MG63 (cell line): ENCODE measurements around the gene PAPPA. TPM values are rescaled to one million over a fixed set of nuclear protein-coding genes. Genes with fewer than 3 reads are reported as not detected.
A peak's percentile ranks its signal among the peaks of the same experiment; 100 is the strongest.

Experiments
- DNase-seq: peaks from one replicate; pipeline ENCODE4 v3.0.0-alpha.2; 2020
- H3K27me3 ChIP-seq: fragments of 250-450 bp; sonication (Bioruptor Pico); 2 replicates; pipeline ENCODE4 v1.5.1; 2020; ENCODE audit warnings: mild to moderate bottlenecking, moderate library complexity
- H3K36me3 ChIP-seq: fragments of 250-450 bp; sonication (Bioruptor Pico); 2 replicates; pipeline ENCODE4 v1.5.1; 2020; ENCODE audit warnings: mild to moderate bottlenecking, moderate library complexity
- H3K4me3 ChIP-seq: fragments of 250-450 bp; sonication (Bioruptor Pico); 2 replicates; pipeline ENCODE4 v1.5.1; 2020; ENCODE audit warnings: mild to moderate bottlenecking, moderate library complexity
- H3K9me3 ChIP-seq: fragments of 250-450 bp; sonication (Bioruptor Pico); 2 replicates; pipeline ENCODE4 v1.5.1; 2020; ENCODE audit warnings: mild to moderate bottlenecking, moderate library complexity
- total RNA-seq: library from RNA; depleted of rRNA; stranded (reverse); fragments of >200 nt; shearing (Covaris generic); gene quantifications from 2 replicates; pipeline ENCODE4 v1.2.3, GENCODE V29; 2014; ENCODE audit warnings: low replicate concordance; rRNA removed

Gene PAPPA, protein sequence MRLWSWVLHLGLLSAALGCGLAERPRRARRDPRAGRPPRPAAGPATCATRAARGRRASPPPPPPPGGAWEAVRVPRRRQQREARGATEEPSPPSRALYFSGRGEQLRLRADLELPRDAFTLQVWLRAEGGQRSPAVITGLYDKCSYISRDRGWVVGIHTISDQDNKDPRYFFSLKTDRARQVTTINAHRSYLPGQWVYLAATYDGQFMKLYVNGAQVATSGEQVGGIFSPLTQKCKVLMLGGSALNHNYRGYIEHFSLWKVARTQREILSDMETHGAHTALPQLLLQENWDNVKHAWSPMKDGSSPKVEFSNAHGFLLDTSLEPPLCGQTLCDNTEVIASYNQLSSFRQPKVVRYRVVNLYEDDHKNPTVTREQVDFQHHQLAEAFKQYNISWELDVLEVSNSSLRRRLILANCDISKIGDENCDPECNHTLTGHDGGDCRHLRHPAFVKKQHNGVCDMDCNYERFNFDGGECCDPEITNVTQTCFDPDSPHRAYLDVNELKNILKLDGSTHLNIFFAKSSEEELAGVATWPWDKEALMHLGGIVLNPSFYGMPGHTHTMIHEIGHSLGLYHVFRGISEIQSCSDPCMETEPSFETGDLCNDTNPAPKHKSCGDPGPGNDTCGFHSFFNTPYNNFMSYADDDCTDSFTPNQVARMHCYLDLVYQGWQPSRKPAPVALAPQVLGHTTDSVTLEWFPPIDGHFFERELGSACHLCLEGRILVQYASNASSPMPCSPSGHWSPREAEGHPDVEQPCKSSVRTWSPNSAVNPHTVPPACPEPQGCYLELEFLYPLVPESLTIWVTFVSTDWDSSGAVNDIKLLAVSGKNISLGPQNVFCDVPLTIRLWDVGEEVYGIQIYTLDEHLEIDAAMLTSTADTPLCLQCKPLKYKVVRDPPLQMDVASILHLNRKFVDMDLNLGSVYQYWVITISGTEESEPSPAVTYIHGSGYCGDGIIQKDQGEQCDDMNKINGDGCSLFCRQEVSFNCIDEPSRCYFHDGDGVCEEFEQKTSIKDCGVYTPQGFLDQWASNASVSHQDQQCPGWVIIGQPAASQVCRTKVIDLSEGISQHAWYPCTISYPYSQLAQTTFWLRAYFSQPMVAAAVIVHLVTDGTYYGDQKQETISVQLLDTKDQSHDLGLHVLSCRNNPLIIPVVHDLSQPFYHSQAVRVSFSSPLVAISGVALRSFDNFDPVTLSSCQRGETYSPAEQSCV (N-terminal part only)
- total RNA-seq = 0.10 TPM in 1 of 2 replicates, not detected in the other

DNA sequence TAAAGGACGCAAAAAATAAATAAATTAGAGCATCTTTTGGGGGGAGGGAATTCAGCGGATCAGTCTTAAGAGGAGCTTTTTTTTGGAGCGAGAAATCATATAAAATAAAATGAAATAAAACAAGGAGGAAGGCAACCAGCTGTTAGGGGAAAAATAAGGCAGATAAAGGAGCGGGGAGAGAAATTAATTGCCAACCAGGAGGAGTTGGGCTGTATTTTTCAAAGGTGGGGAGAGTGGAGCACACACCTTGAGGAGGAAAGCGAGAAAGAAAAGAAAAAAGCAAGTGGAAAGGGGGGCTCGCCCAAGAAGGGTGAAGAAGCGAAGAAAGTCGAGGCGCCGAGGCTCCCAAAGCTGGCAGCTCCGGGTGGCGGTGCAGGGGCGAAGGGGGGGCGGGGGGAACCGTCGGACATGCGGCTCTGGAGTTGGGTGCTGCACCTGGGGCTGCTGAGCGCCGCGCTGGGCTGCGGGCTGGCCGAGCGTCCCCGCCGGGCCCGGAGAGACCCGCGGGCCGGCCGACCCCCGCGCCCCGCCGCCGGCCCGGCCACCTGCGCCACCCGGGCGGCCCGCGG lies at the start of gene PAPPA:
TSS of gene PAPPA (plus strand) at position 27 of the 569 bp plus-strand sequence. CDS start at position 409, 382 bp downstream.
- Histone ChIP-seq H3K27me3 (peaks cover 5% of the 10 kb centered on the region; the same call in 1 of the 2 replicates), H3K4me3 (peak within 1 kb of the TSS; percentile 41), H3K36me3 (no peaks in the 10 kb centered on the region), H3K9me3 (no peaks in the 10 kb centered on the region)
- peak; percentile 6 for DNase-seq

DNA sequence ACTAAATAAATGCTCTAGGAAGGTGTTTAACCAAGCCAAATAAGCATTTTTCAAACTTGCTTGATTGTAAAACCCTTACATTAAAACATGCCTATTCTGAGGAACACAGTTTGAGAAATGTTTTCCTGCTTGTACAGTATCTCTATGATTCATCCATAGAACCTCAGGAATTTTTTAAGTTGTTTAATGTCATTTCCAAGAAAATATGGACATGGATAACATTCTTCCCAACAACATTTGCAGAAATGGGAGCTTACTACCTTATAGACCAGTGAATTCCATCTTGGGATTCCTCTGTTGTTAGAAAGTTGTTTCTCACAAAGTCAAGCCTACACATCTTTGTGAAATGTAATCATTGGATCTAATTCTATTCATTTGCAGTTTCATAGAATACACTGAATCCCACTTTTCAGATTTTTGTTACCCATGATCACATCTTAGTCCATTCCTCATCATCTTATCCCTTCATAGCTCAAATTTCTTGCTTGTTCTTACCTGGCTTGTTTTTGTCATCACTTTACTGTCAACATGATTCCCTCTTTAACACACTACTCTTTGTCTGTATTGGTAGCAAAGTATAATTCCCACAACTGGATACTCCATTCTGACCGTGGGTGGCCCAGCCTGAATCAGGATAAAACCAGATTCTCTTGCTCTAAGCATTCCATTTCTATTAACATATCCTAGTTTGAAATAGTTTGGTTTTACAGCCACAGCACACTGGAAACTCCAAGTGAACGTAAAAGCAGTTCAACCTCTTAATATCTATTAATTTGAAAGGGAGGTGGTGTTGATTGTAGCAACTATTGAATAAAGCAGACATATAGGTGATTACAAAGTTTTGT lies 49.4 kb upstream of the PAPPA start:
- H3K36me3 ChIP-seq = no peaks in the 10 kb centered on the region

DNA sequence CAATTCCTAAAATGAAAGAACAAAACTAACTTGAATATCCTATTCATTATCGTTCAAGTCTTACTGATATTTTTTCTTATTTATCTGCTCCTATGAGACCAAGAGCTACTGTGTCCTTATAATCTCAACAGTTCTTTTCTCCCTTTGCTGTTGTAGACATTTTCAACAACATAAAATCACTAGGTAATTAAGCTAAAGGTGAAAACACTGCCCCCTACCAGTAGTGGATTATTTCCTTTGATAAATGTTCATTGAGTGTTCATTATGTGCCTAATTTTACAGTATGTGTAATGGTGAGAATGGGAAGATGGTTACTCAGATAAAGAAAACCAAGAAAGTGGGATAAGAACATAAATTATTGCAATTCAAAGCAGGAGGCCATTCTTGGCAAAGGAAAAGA lies 41.4 kb upstream of the PAPPA start:
- Histone ChIP-seq H3K36me3 (no peaks in the 10 kb centered on the region), H3K4me3 (no peak overlapping the region), H3K27me3 (no peaks in the 10 kb centered on the region), H3K9me3 (no peaks in the 10 kb centered on the region; the same call in 1 of the 2 replicates)
- no peak for DNase-seq

More for the DNA sequence above, 49.4 kb upstream of the PAPPA start:
- Histone ChIP-seq H3K27me3 (no peaks in the 10 kb centered on the region), H3K9me3 (no peaks in the 10 kb centered on the region; the same call in 1 of the 2 replicates), H3K4me3 (no peak overlapping the region)
- DNase-seq = no peak

DNA sequence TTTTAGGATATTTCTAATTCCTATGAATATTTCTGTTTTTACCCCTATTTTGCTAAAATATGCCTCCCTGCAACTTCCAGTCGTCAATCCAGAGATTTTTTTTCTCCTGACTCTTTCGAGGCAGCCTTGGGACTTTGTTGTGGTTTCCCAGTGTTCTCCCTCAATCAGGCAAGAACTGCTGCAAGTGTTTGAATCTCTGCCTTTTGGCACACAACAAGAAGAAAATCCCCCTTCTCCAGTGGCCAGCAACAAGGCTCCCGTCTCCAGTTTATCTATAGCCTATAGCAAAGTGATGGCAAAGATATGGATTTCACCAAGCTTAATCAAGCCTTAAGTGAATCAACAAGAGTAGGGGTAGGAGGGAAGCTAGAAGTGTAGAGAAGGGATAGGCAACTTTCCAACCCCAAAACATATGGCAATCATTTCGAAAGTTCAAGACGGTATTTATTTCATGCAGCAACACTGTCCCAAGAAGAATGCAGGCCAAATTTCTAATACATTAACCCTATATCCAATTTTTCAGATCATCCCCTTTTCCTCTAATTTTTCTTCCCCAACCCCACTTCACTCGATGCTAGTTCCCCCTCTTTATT lies 37.7 kb upstream of the PAPPA start:
- H3K36me3 ChIP-seq = no peaks in the 10 kb centered on the region
- no peaks in the 10 kb centered on the region for H3K27me3 ChIP-seq
- DNase-seq = no peak
- H3K9me3 ChIP-seq = no peaks in the 10 kb centered on the region; the same call in 1 of the 2 replicates
- no peak overlapping the region for H3K4me3 ChIP-seq

DNA sequence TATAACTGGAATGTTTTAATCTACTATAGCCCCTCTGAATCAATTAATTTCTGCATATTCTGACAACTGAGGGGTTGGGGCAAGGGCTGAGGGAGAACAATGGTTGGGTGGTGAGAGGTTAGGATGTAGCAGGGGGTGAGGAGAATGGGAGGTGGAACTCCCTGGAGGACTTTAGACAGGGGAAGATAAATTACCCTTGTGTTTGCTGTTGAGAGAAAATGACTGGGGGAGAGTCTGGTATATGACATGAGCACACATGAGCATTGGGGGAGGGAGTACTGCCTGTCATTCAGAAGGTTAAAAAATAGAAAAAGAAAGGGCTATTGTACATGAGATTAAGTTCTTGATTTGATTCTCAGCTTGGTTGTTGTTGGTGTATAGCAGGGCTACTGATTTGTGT lies 37.2 kb upstream of the PAPPA start:
- Histone ChIP-seq H3K4me3 (no peak overlapping the region), H3K27me3 (no peaks in the 10 kb centered on the region), H3K36me3 (no peaks in the 10 kb centered on the region), H3K9me3 (no peaks in the 10 kb centered on the region; the same call in 1 of the 2 replicates)
- no peak for DNase-seq

DNA sequence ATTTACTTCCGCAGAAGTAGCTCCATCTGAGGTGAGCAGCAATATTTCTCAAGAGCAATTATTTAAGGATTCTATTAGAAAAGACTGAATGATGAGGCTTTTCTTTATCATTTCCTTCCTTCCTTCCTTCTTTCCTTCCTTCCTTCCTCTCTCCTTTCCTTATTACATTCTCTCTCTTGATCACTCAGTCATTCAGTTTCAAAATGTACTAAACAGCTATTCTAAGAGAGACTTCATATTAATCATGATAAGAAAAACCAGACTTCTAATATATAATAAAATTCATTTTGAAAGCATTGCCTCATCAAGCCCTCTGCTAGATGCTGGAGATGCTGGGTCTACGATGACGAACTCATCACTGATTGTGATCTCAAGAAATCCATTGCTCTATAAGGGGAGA lies 30.4 kb upstream of the PAPPA start:
- H3K4me3 ChIP-seq = no peak overlapping the region
- no peaks in the 10 kb centered on the region; the same call in 1 of the 2 replicates for H3K9me3 ChIP-seq
- no peaks in the 10 kb centered on the region for H3K36me3 ChIP-seq
- DNase-seq = no peak
- H3K27me3 ChIP-seq = no peaks in the 10 kb centered on the region

DNA sequence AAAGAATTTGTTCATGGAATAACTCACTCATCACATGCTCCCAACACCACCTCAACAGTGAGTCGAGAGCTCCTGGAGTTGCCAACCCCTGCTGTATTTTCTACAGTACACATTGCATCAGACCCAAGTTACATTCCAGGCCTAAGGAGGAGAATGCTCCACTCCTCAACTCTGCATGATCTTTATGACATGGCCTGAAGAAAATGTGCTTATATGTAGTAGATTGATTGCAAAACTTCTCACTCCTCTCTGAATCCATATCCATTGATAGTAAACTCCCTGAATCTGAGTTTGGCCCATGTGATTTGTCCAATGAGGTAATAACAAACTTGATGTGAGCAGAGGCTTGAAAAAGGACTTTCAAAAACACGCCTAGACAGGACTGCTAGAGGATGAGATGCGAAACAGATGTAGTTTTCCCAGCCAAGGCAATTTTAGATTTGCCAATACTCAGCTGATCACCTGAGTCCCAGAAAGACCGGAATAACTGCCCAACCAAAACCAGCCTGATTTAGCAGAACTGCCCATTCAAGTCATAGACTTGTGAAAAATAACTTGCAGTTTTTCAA lies 29.0 kb upstream of the PAPPA start:
- Histone ChIP-seq H3K36me3 (no peaks in the 10 kb centered on the region), H3K4me3 (no peak overlapping the region), H3K9me3 (no peaks in the 10 kb centered on the region; the same call in 1 of the 2 replicates), H3K27me3 (no peaks in the 10 kb centered on the region)
- DNase-seq = no peak

DNA sequence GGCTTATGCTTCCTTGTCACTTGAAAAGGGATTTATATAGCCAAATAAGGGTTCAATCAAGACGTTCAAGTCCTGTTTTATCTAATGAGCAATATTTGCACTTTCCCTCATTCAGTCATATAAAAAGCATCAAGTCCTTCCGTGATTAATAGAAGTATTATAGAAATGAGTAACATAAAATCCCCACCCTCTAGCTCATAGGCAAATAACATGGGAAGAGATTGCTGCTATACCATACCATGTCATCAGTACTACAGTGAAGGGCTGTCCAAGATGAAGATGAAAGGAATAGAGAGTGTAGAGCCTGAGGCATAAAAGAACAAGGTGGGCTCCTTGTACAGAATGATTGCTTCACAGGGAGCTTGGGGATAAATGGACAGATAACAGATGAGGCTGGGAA lies 20.4 kb upstream of the PAPPA start:
- Histone ChIP-seq H3K4me3 (no peak overlapping the region), H3K27me3 (no peaks in the 10 kb centered on the region), H3K36me3 (no peaks in the 10 kb centered on the region), H3K9me3 (peaks cover 6% of the 10 kb centered on the region; the same call in 1 of the 2 replicates)
- DNase-seq = no peak

DNA sequence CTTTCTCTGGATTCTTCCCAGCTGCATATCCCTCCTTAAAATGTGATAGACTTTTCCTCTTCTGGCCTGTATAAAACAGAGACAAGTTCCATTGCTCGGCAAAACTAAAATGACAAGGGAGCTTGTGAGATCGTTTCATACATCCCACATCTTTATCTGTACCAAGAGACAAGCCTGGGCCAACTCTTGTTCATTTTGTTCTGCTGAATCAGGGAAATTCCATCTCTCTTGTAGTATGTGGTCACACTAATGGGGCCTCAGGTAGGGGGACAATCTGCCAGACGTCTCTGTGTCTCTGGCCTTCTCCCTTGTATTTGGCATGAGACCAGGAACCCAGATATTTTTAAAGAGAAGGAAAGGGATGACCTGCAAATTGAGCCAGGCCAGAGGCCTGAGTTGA lies 18.6 kb upstream of the PAPPA start:
- Histone ChIP-seq H3K27me3 (no peaks in the 10 kb centered on the region), H3K4me3 (no peak overlapping the region), H3K36me3 (no peaks in the 10 kb centered on the region), H3K9me3 (peaks cover 6% of the 10 kb centered on the region; the same call in 1 of the 2 replicates)
- DNase-seq = no peak

DNA sequence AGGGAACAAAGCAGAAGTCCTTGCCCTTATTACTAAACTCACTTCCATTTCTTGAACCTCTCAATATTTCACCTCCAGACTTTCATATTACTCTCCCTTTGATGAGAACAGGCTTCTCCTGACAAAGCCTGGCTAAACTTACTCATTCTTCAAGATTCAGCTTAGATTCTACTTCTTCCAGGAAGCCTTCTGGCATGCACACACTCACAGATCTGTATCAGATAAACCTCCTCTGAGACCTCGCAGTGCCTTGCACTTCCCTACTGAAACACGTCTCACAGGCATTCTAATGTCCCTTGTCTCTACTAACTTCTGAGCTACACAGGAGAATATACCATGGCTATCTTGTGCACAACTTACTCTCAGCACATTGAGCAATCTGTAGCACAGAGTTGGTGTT lies 16.6 kb upstream of the PAPPA start:
- H3K36me3 ChIP-seq = no peaks in the 10 kb centered on the region
- H3K27me3 ChIP-seq = no peaks in the 10 kb centered on the region
- H3K4me3 ChIP-seq = no peak overlapping the region
- DNase-seq = no peak
- H3K9me3 ChIP-seq = no peaks in the 10 kb centered on the region

DNA sequence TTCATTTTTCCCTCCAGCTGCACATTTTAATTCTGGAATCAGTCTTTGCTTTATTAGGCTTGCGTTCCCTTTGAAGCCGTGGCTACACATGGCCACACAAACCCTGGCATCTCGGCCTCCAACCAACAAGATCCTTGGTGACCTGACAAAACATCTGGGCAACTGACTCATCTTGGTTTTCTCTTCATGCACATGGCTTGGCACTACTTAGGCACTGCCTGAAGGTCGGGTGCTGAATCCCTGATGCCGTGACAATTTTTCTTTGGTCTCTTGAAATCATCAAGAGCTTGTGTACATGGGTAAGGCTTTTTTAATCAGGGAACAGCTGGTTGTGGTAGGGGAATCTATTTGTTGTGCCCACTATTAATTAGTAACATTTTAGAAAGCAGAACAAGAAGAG lies 16.0 kb upstream of the PAPPA start:
- no peak for DNase-seq
- H3K4me3 ChIP-seq = no peak overlapping the region
- H3K9me3 ChIP-seq = no peaks in the 10 kb centered on the region
- H3K36me3 ChIP-seq = no peaks in the 10 kb centered on the region
- H3K27me3 ChIP-seq = no peaks in the 10 kb centered on the region

DNA sequence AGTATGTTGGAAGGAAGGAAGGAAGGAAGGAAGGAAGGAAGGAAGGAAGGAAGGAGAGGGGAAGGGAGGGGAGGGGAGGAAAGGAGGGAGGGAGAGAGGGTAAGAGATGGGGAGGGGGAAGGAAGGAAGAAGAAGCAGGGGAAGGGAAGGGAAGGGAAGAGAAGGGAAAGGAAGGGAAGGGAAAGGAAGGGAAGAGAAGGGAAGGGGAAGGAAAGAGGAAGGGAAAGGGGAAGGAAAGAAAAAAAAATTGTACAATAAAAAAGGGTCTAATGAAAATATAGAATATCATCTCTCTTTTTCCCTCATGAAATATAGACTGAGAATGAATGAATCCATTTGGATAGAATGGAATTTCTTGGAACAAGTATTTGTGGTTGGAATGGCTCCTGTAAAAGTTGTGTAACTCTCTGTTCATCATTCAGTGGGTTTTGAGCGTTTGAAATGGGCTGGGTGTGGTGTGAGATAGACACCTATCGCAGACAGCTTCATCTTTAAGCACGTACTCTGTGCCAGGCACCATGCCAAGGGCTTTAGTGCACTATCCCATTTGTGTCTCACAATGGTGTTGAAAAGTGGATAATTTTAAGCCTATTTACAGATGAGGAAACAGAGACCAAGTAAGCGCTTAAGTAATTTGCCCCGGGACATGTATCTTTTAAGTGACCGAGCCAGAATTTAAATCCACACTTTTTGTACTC lies 11.6 kb upstream of the PAPPA start:
- H3K9me3 ChIP-seq = no peaks in the 10 kb centered on the region
- no peaks in the 10 kb centered on the region for H3K27me3 ChIP-seq
- DNase-seq = peak; percentile 38
- H3K36me3 ChIP-seq = no peaks in the 10 kb centered on the region
- H3K4me3 ChIP-seq = no peak overlapping the region

DNA sequence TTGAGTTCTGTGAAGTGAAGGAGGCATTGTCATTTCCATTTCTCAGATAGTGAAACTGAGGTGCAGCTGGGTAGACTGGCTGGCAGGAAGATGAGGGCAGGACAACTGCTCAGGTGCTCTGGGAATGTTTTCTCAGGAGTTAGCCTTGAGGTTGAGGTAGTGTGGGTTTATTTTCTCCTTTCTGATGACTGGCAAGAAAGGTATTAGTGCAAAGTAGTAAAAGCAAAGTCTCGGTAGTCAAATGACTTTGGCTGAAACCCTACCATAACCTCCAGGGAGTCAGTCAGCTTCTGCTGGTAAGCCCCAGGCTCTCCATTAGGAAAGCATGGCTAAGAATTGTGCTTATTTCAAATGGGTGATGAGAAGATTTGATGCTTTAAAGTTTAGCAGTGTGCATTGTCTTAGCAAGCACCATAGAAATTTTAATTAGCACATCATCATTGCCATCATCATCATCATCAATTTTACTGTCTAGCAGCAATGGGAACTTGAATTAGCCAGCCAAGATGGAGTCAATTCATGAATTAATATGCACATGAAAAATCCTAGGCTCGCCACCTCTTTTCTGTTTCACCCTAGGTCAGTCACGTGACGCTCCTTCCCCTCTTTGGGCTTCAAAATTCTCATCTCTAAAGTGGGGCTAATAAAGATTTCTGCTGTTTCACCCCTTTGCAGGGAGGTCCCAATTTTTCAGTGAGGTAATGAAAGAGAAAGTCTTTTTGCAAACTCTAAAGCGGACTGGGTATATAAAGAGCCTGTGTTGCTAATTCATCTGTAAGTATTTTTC lies 10.7 kb upstream of the PAPPA start:
- Histone ChIP-seq H3K27me3 (no peaks in the 10 kb centered on the region), H3K36me3 (no peaks in the 10 kb centered on the region), H3K9me3 (no peaks in the 10 kb centered on the region), H3K4me3 (no peak overlapping the region)
- no peak for DNase-seq

DNA sequence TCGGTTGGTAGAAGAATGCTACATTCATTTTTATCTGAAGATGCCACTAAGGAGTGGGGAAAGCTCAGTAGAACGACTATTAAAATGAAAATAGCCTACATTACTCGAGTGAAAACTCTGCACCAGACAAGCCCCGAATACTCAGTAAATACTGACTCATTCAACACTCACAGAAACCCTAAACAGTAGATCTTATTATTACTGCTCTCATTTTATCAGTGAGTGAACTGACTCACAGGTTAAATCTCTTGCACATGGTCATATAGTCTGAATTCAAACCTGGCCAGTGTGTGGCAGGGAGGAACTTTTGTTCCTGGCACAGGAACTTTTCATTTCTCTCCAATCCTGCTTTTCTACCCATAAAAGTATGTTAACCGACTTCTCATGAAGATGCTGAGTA lies 9.6 kb upstream of the PAPPA start:
- Histone ChIP-seq H3K27me3 (no peaks in the 10 kb centered on the region), H3K4me3 (no peak overlapping the region), H3K36me3 (no peaks in the 10 kb centered on the region), H3K9me3 (no peaks in the 10 kb centered on the region)
- DNase-seq = no peak
